GM12864 (cell line): ENCODE results near the gene RAET1E.

Experiments
- DNase-seq: peaks from one replicate; pipeline ENCODE4 v3.0.0-alpha.2; 2011; ENCODE audit warnings: low read depth
- H3K4me3 ChIP-seq: 2 replicates; pipeline ENCODE4 v1.5.1; 2011; ENCODE audit warnings: mild to moderate bottlenecking, low read depth, low read length, control low read depth
- CTCF ChIP-seq: IDR thresholded peaks from 2 replicates; pipeline ENCODE4 v1.5.1; 2011; ENCODE audit warnings: low read depth, mild to moderate bottlenecking, moderate library complexity, low read length, control low read depth, inconsistent platforms; ENCODE audit errors: missing control alignments

RAET1E gene

GRCh38 chr6:149891259-149891658 is 6.7 kb downstream of the RAET1E start:
- TF ChIP-seq CTCF, result no peak
- no peak overlapping the region for H3K4me3 ChIP-seq
- DNase-seq, result no peak

GRCh38 chr6:149890629-149891045 is 7.3 kb downstream of the RAET1E start:
- H3K4me3 ChIP-seq, result no peak overlapping the region
- no peak for TF ChIP-seq CTCF
- DNase-seq, result no peak

- DNase-seq, result no peak
- no peak for TF ChIP-seq CTCF
- no peak overlapping the region for H3K4me3 ChIP-seq
Observed at GRCh38 chr6:149889326-149889725, 8.6 kb downstream of the RAET1E start.

GRCh38 chr6:149888659-149889058 is 9.3 kb downstream of the RAET1E start:
- DNase-seq, result no peak
- H3K4me3 ChIP-seq, result no peak overlapping the region
- no peak for TF ChIP-seq CTCF

GRCh38 chr6:149888093-149888492 is 9.8 kb downstream of the RAET1E start:
- no peak for TF ChIP-seq CTCF
- DNase-seq, result no peak
- H3K4me3 ChIP-seq, result no peak overlapping the region

GRCh38 chr6:149887343-149887742 is 10.6 kb downstream of the RAET1E start:
- TF ChIP-seq CTCF, result no peak
- DNase-seq, result no peak
- H3K4me3 ChIP-seq, result no peak overlapping the region

GRCh38 chr6:149885888-149886287 is 12.0 kb downstream of the RAET1E start:
- TF ChIP-seq CTCF, result no peak
- no peak overlapping the region for H3K4me3 ChIP-seq
- no peak for DNase-seq
